HepG2 (cell line): ENCODE results near the gene PARVA. TPM values are rescaled to one million over a fixed set of nuclear protein-coding genes. Genes with fewer than 3 reads are reported as not detected.
A peak's percentile ranks its signal among the peaks of the same experiment; 100 is the strongest.
"Not testable (repeated sequence)": the region's sequence is repeated elsewhere in the genome, so short reads cannot be mapped to it uniquely, and the experiment has no call there.

Experiments used
- ATAC-seq: fragments of 200-7000 bp; cut with Tn5 transposase; 3 replicates; pipeline ENCODE4 v1.9.1; 2020; ENCODE audit warnings: mild to moderate bottlenecking, moderate library complexity
- BruUV-seq: library from RNA; stranded (reverse); fragments of 400-500 nt; replicated peaks from 2 replicates; lab custom pipeline; 2021; lab: Mats Ljungman, UMichigan
- CTCF ChIA-PET: fragments of 300-600 bp; formaldehyde crosslinking; extraction: SDS; loops from one replicate; lab custom pipeline; 2021; ENCODE audit warnings: low total read pairs, inconsistent platforms, low intra/inter-chr PET ratio; lab: Yijun Ruan, JAX
- POLR2A ChIA-PET: fragments of 350-600 bp; sonication (Branson Sonifier 250); formaldehyde crosslinking; loops from one replicate; lab custom pipeline; 2020; ENCODE audit warnings: antibody characterized with exemption, inconsistent platforms; lab: Yijun Ruan, JAX
- DNase-seq: peaks from one replicate; pipeline ENCODE4 v3.0.0-alpha.2; 2015; ENCODE audit warnings: low spot score
- FAIRE-seq: peaks from 3 replicates; lab custom pipeline; 2011; peaks lifted over from hg19 to GRCh38; lab: Jason Lieb, UNC
- H2AFZ ChIP-seq: one replicate; pipeline ENCODE4 v1.6.1; 2011; ENCODE audit warnings: low read length, inconsistent platforms
- H3K27ac ChIP-seq: fragments of 300-600 bp; 3 replicates; pipeline ENCODE4 v1.8.0; 2011; ENCODE audit warnings: mixed run types, mild to moderate bottlenecking, mixed read lengths, low read length, inconsistent platforms; ENCODE audit not compliant: insufficient read depth; ENCODE audit errors: extremely low read length
- H3K27me3 ChIP-seq, 2 experiments: fragments of 200-600 bp in 1 of 2; 2 replicates in 1 of 2; 3 replicates in 1 of 2; pipeline versions ENCODE4 v1.6.0 to v1.8.0; 2011; ENCODE audit warnings: low read length in 2 of 2, mild to moderate bottlenecking in 2 of 2, moderate library complexity in 2 of 2, inconsistent platforms in 1 of 2; ENCODE audit not compliant: insufficient read depth in 2 of 2, control insufficient read depth in 1 of 2
- H3K36me3 ChIP-seq, 2 experiments: fragments of 200-600 bp in 1 of 2; replicated peaks in 1 of 2; 2 replicates in 1 of 2; 3 replicates in 1 of 2; pipeline versions ENCODE4 v1.5.1 to v1.8.0; 2011; ENCODE audit warnings: low read length in 2 of 2, inconsistent platforms in 1 of 2; ENCODE audit not compliant: insufficient read depth in 2 of 2, control insufficient read depth in 1 of 2
- H3K4me1 ChIP-seq: 2 replicates; pipeline ENCODE4 v1.5.1; 2012; ENCODE audit warnings: low read length, inconsistent platforms; ENCODE audit not compliant: insufficient read depth
- H3K4me2 ChIP-seq: 2 replicates; pipeline ENCODE4 v1.6.0; 2011; ENCODE audit warnings: low read depth, low read length, inconsistent platforms
- H3K4me3 ChIP-seq, 3 experiments: fragments of 200-600 bp in 1 of 3; sonication (generic), shearing (Covaris generic) in 1 of 3; replicated peaks in 1 of 3; 2 replicates each; pipeline ENCODE4 v1.5.1; 2011 to 2016; ENCODE audit warnings: low read length in 3 of 3, inconsistent platforms in 2 of 3, low read depth in 2 of 3, mild to moderate bottlenecking in 2 of 3, control low read depth in 1 of 3, mixed read lengths in 1 of 3; ENCODE audit not compliant: insufficient read depth in 1 of 3
- H3K79me2 ChIP-seq: one replicate; pipeline ENCODE4 v1.6.1; 2011; ENCODE audit warnings: low read length, inconsistent platforms; ENCODE audit not compliant: insufficient read depth
- H3K9ac ChIP-seq: 2 replicates; pipeline ENCODE4 v1.6.0; 2011; ENCODE audit warnings: mild to moderate bottlenecking, low read depth, low read length, inconsistent platforms; ENCODE audit not compliant: insufficient read depth
- H3K9me3 ChIP-seq: 2 replicates; pipeline ENCODE4 v1.5.1; 2012; ENCODE audit warnings: mild to moderate bottlenecking, low read length
- H4K20me1 ChIP-seq: 2 replicates; pipeline ENCODE4 v1.6.0; 2011; ENCODE audit warnings: inconsistent platforms, mild to moderate bottlenecking, low read length, moderate library complexity; ENCODE audit not compliant: insufficient read depth
- RXRB ChIP-seq: IDR thresholded peaks from 2 replicates; pipeline ENCODE4 v1.6.1; 2016; ENCODE audit warnings: borderline replicate concordance, missing genetic modification reagents, missing compliant biosample characterization
- XRCC5 ChIP-seq: fragments of 200-400 bp; formaldehyde crosslinking; optimal IDR thresholded peaks from 2 replicates; pipeline ENCODE3; 2017; ENCODE audit warnings: mild to moderate bottlenecking, low read length
- ZFY ChIP-seq: sonication (generic); formaldehyde crosslinking; IDR thresholded peaks from 2 replicates; pipeline ENCODE4 v1.4.0; 2020; ENCODE audit warnings: missing genetic modification reagents
- WGBS: methylation state at CpG from one replicate; pipeline ENCODE4 v1.1.6; 2017; ENCODE audit warnings: low lambda C conversion rate; 5-methylcytosine and 5-hydroxymethylcytosine counted together
- in situ Hi-C: cut with HindIII; loops from 2 replicates; pipeline ENCODE4 v1.10.0; 2017; ENCODE audit warnings: low pct_unique_long_range_greater_than_20kb; ENCODE audit not compliant: extremely low pct_ligation_motif_present
- intact Hi-C: fragments of 100-400 bp; cut with micrococcal nuclease; formaldehyde crosslinking; loops from one replicate; pipeline ENCODE4 v1.10.0; 2022; ENCODE audit not compliant: unreplicated experiment
- polyA plus RNA-seq, 8 experiments: library from polyadenylated mRNA; depleted of rRNA in 3 of 8; stranded (reverse) in 7 of 8; unstranded in 1 of 8; fragments of >200 nt; fragmentation: Illumina TruSeq in 4 of 8; extraction: Trizol in 4 of 8; gene quantifications; 2 replicates each; pipeline versions ENCODE4 v1.2.1 to v1.2.3, GENCODE V29; 2011 to 2016; ENCODE audit warnings: low read depth in 4 of 8, missing spikeins in 1 of 8, mixed read lengths in 1 of 8; ENCODE audit not compliant: insufficient read depth in 1 of 8
- total RNA-seq, 5 experiments: library from RNA; depleted of rRNA; stranded (reverse); fragments of >200 nt; fragmentation: Illumina TruSeq; extraction: Trizol; gene quantifications; 2 replicates each; pipeline ENCODE4 v1.2.3, GENCODE V29; 2016; ENCODE audit warnings: low read depth in 1 of 5
- TF ChIP-seq, protein P1 (sequence below): sonication (generic); formaldehyde crosslinking; IDR thresholded peaks from 2 replicates; pipeline ENCODE4 v1.4.0; 2020; ENCODE audit warnings: missing genetic modification reagents, borderline replicate concordance
- TF ChIP-seq, protein P2 (sequence below): sonication (generic); formaldehyde crosslinking; IDR thresholded peaks from 2 replicates; pipeline ENCODE4 v1.4.0; 2020; ENCODE audit warnings: missing genetic modification reagents
- TF ChIP-seq, protein P3 (sequence below): sonication (generic); formaldehyde crosslinking; IDR thresholded peaks from 2 replicates; pipeline ENCODE4 v1.4.0; 2020; ENCODE audit warnings: missing genetic modification reagents, borderline replicate concordance

The PARVA gene
- total and polyA plus RNA-seq, 2 of the 13 experiments (the other 11 are each of a cell fraction or from before 2014, with no cell fraction given): 5.9 to 9.1 TPM

DNA sequence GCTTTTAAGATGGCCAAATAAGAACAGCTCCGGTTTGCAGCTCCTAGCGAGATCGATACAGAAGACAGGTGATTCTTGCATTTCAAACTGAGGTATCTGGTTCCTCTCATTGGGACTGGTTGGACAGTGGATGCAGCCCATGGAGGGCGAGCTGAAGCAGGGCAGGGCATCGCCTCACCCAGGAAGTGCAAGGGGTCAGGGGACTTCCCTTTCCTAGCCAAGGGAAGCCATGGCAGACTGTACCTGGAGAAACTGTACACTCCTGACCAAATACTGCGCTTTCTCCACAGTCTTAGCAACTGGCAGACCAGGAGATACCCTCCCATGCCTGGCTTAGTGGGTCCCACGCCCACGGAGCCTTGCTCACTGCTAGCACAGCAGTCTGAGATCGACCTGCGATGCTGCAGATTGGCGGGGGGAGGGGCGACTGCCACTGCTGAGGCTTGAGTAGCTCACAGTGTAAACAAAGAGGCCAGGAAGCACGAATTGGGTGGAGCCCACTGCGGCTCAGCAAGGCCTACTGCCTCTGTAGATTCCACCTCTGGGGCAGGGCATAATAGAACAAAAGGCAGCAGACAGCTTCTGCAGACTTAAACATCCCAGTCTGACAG lies 11.3 kb upstream of the PARVA start (continued):
- TF ChIP-seq, protein P1, sequence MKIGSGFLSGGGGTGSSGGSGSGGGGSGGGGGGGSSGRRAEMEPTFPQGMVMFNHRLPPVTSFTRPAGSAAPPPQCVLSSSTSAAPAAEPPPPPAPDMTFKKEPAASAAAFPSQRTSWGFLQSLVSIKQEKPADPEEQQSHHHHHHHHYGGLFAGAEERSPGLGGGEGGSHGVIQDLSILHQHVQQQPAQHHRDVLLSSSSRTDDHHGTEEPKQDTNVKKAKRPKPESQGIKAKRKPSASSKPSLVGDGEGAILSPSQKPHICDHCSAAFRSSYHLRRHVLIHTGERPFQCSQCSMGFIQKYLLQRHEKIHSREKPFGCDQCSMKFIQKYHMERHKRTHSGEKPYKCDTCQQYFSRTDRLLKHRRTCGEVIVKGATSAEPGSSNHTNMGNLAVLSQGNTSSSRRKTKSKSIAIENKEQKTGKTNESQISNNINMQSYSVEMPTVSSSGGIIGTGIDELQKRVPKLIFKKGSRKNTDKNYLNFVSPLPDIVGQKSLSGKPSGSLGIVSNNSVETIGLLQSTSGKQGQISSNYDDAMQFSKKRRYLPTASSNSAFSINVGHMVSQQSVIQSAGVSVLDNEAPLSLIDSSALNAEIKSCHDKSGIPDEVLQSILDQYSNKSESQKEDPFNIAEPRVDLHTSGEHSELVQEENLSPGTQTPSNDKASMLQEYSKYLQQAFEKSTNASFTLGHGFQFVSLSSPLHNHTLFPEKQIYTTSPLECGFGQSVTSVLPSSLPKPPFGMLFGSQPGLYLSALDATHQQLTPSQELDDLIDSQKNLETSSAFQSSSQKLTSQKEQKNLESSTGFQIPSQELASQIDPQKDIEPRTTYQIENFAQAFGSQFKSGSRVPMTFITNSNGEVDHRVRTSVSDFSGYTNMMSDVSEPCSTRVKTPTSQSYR (CRISPR knock-in tag): peak; percentile 74
- TF ChIP-seq XRCC5 (peak; percentile 21), ZFY (peak; percentile 58)
- TF ChIP-seq, protein P2, sequence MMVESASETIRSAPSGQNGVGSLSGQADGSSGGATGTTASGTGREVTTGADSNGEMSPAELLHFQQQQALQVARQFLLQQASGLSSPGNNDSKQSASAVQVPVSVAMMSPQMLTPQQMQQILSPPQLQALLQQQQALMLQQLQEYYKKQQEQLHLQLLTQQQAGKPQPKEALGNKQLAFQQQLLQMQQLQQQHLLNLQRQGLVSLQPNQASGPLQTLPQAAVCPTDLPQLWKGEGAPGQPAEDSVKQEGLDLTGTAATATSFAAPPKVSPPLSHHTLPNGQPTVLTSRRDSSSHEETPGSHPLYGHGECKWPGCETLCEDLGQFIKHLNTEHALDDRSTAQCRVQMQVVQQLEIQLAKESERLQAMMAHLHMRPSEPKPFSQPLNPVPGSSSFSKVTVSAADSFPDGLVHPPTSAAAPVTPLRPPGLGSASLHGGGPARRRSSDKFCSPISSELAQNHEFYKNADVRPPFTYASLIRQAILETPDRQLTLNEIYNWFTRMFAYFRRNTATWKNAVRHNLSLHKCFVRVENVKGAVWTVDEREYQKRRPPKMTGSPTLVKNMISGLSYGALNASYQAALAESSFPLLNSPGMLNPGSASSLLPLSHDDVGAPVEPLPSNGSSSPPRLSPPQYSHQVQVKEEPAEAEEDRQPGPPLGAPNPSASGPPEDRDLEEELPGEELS (CRISPR knock-in tag): peak; percentile 59; the same call in 1 of the 2 replicates

DNA sequence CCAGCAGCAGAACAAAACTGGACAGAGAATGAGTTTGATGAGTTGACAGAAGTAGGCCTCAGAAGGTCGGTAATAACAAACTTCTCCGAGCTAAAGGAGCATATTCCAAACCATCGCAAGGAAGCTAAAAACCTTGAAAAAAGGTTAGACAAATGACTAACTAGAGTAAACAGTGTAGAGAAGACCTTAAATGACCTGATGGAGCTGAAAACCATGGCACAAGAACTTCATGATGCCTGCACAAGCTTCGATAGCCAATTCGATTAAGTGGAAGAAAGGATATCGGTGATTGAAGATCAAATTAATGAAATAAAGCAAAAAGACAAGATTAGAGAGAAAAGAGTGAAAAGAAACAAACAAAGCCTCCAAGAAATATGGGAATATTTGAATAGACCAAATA lies 10.3 kb upstream of the PARVA start:
- CTCF ChIA-PET, in situ Hi-C loops, H3K9ac ChIP-seq, H3K9me3 ChIP-seq, H3K79me2 ChIP-seq, H2AFZ ChIP-seq, H4K20me1 ChIP-seq, H3K27ac ChIP-seq, FAIRE-seq, H3K4me3 ChIP-seq: not testable (repeated sequence)
- Histone ChIP-seq H3K4me2 (peak overlapping the region; percentile 68), H3K4me1 (peaks cover 23% of the 10 kb centered on the region)
- POLR2A ChIA-PET: interaction anchor here (2.2 kb wide), 1 partner anchor 10 kb away, joined by 34 read pairs; the partner anchor contains the start of gene PARVA
- WGBS: 37% methylated on average over 6 of the region's 6 CpGs
- TF ChIP-seq, protein P3, sequence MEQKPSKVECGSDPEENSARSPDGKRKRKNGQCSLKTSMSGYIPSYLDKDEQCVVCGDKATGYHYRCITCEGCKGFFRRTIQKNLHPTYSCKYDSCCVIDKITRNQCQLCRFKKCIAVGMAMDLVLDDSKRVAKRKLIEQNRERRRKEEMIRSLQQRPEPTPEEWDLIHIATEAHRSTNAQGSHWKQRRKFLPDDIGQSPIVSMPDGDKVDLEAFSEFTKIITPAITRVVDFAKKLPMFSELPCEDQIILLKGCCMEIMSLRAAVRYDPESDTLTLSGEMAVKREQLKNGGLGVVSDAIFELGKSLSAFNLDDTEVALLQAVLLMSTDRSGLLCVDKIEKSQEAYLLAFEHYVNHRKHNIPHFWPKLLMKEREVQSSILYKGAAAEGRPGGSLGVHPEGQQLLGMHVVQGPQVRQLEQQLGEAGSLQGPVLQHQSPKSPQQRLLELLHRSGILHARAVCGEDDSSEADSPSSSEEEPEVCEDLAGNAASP (CRISPR knock-in tag): peak; percentile 80; the same call in 1 of the 2 replicates
- TF ChIP-seq RXRB (CRISPR knock-in tag): peak; percentile 69
- TF ChIP-seq, all 625 proteins: peak for 2; not testable (repeated sequence) for 623
- ATAC-seq, DNase-seq, BruUV-seq, H3K36me3 ChIP-seq, H3K27me3 ChIP-seq: not testable (repeated sequence)
- intact Hi-C loops: loop anchor here (2.0 kb wide), 1 partner anchor 308 kb away; no protein-coding TSS in a partner anchor
